Neuronal stem cell (in vitro differentiated cells): ENCODE results near the gene IFT43.
A peak's percentile ranks its signal among the peaks of the same experiment; 100 is the strongest.

Experiments used
- DNase-seq: peaks from one replicate; pipeline ENCODE4 v3.0.0-alpha.2; 2013; ENCODE audit warnings: low spot score
- H2AFZ ChIP-seq: one replicate; pipeline ENCODE4 v1.6.1; 2013; ENCODE audit warnings: mild to moderate bottlenecking, low read length, inconsistent platforms
- H2AK5ac ChIP-seq: 2 replicates; pipeline ENCODE4 v1.6.1; 2013; ENCODE audit warnings: low read depth, mild to moderate bottlenecking, inconsistent platforms, low read length, moderate library complexity, mixed read lengths
- H2BK120ac ChIP-seq: 2 replicates; pipeline ENCODE4 v1.6.1; 2013; ENCODE audit warnings: low read depth, mild to moderate bottlenecking, inconsistent platforms, low read length, moderate library complexity, mixed read lengths
- H2BK12ac ChIP-seq: one replicate; pipeline ENCODE4 v1.6.1; 2013; ENCODE audit warnings: low read length, inconsistent platforms
- H2BK15ac ChIP-seq: 2 replicates; pipeline ENCODE4 v1.6.1; 2013; ENCODE audit warnings: mild to moderate bottlenecking, low read length, inconsistent platforms, mixed read lengths
- H2BK5ac ChIP-seq: one replicate; pipeline ENCODE4 v1.6.1; 2013; ENCODE audit warnings: inconsistent platforms, mild to moderate bottlenecking, low read length, moderate library complexity
- H3K14ac ChIP-seq: one replicate; pipeline ENCODE4 v1.6.1; 2013; ENCODE audit warnings: low read length, inconsistent platforms
- H3K18ac ChIP-seq: 2 replicates; pipeline ENCODE4 v1.6.1; 2013; ENCODE audit warnings: low read length, inconsistent platforms
- H3K23ac ChIP-seq: 2 replicates; pipeline ENCODE4 v1.6.1; 2013; ENCODE audit warnings: low read depth, mild to moderate bottlenecking, mixed read lengths, low read length, inconsistent platforms; ENCODE audit not compliant: poor library complexity
- H3K27ac ChIP-seq: replicated peaks from 3 replicates; pipeline ENCODE4 v1.5.1; 2013; ENCODE audit warnings: low read length, inconsistent platforms
- H3K27me3 ChIP-seq, 3 experiments: 2 replicates each; pipeline ENCODE4 v1.6.1; 2013; ENCODE audit warnings: low read length in 3 of 3, mild to moderate bottlenecking in 2 of 3, inconsistent platforms in 1 of 3, low read depth in 1 of 3, mixed read lengths in 1 of 3, moderate library complexity in 1 of 3; ENCODE audit not compliant: control insufficient read depth in 3 of 3, insufficient read depth in 3 of 3
- H3K36me3 ChIP-seq, 2 donors: replicated peaks in 1 of 2; 2 replicates each; pipeline ENCODE4 v1.6.1; 2013; ENCODE audit warnings: low read length in 2 of 2; ENCODE audit not compliant: control insufficient read depth in 2 of 2, insufficient read depth in 2 of 2
- H3K4ac ChIP-seq: 2 replicates; pipeline ENCODE4 v1.6.1; 2013; ENCODE audit warnings: inconsistent platforms, mild to moderate bottlenecking, low read length, moderate library complexity
- H3K4me1 ChIP-seq, 2 donors: 1 replicate in 1 of 2; 2 replicates in 1 of 2; pipeline ENCODE4 v1.6.1; 2013; ENCODE audit warnings: low read length in 2 of 2, low read depth in 1 of 2; ENCODE audit not compliant: control insufficient read depth in 2 of 2, insufficient read depth in 1 of 2
- H3K4me2 ChIP-seq: one replicate; pipeline ENCODE4 v1.6.1; 2013; ENCODE audit warnings: mild to moderate bottlenecking, low read length, inconsistent platforms; ENCODE audit not compliant: insufficient read depth, poor library complexity, severe bottlenecking
- H3K4me3 ChIP-seq, 2 donors: 2 replicates each; pipeline ENCODE4 v1.5.1; 2013; ENCODE audit warnings: low read length in 2 of 2, mild to moderate bottlenecking in 2 of 2, inconsistent platforms in 1 of 2, moderate library complexity in 1 of 2
- H3K79me1 ChIP-seq: one replicate; pipeline ENCODE4 v1.6.1; 2013; ENCODE audit warnings: low read depth, mild to moderate bottlenecking, inconsistent platforms, low read length, moderate library complexity
- H3K9ac ChIP-seq: one replicate; pipeline ENCODE4 v1.6.1; 2013; ENCODE audit warnings: mild to moderate bottlenecking, low read depth, low read length, inconsistent platforms; ENCODE audit not compliant: poor library complexity
- H3K9me3 ChIP-seq, 2 donors: replicated peaks in 1 of 2; 2 replicates each; pipeline versions ENCODE3 to v1.6.1; 2013; ENCODE audit warnings: low read length in 2 of 2, mild to moderate bottlenecking in 2 of 2, inconsistent platforms in 1 of 2, low read depth in 1 of 2, mixed read lengths in 1 of 2, moderate library complexity in 1 of 2; ENCODE audit not compliant: control insufficient read depth in 2 of 2, insufficient read depth in 1 of 2
- H4K8ac ChIP-seq: one replicate; pipeline ENCODE4 v1.6.1; 2013; ENCODE audit warnings: low read depth, mild to moderate bottlenecking, inconsistent platforms, low read length, moderate library complexity
- H4K91ac ChIP-seq: one replicate; pipeline ENCODE4 v1.6.1; 2013; ENCODE audit warnings: low read length, low read depth, mild to moderate bottlenecking, inconsistent platforms; ENCODE audit not compliant: poor library complexity
- WGBS, 2 donors: extraction: QIAGEN DNeasy Blood & Tissue Kit; methylation state at CpG; one replicate each; pipeline ENCODE4 v1.1.7; 2013; ENCODE audit warnings: missing lambda C conversion rate in 2 of 2, mixed read lengths in 1 of 2; ENCODE audit not compliant: insufficient read length in 2 of 2, insufficient replicate concordance in 1 of 2; ENCODE audit errors: extremely low coverage in 2 of 2; 5-methylcytosine and 5-hydroxymethylcytosine counted together

IFT43 gene

GRCh38 chr14:75969891-75970290 lies 15.7 kb upstream of the IFT43 start:
- Histone ChIP-seq H2BK15ac (no peak overlapping the region), H2AFZ (no peak overlapping the region), H3K23ac (no peak overlapping the region), H4K91ac (no peak overlapping the region), H3K4me3 (no peak overlapping the region), H3K4ac (no peak overlapping the region), H2BK5ac (no peak overlapping the region), H3K4me2 (no peak overlapping the region), H3K36me3 (peaks cover 0 to 3% of the 10 kb centered on the region in 2 donors), H4K8ac (no peak overlapping the region), H2BK12ac (no peak overlapping the region), H3K27me3 (no peaks in the 10 kb centered on the region), H3K27ac (no peak overlapping the region), H2AK5ac (no peak overlapping the region), H3K9ac (no peak overlapping the region), H3K4me1 (no peaks in the 10 kb centered on the region), H3K18ac (no peak overlapping the region), H3K79me1 (no peaks in the 10 kb centered on the region), H2BK120ac (no peak overlapping the region), H3K9me3 (no peaks in the 10 kb centered on the region), H3K14ac (no peak overlapping the region)
- no CpG with 5 or more reads among the region's 8 CpGs for WGBS, 2 donors
- DNase-seq, result no peak

GRCh38 chr14:75970989-75971388 lies 14.6 kb upstream of the IFT43 start:
- Histone ChIP-seq H3K9me3 (no peaks in the 10 kb centered on the region), H3K9ac (no peak overlapping the region), H3K79me1 (no peaks in the 10 kb centered on the region), H3K36me3 (no peaks in the 10 kb centered on the region), H2BK5ac (no peak overlapping the region), H3K4me1 (no peaks in the 10 kb centered on the region), H3K14ac (no peak overlapping the region), H3K27me3 (no peaks in the 10 kb centered on the region), H4K91ac (no peak overlapping the region), H2BK15ac (no peak overlapping the region), H2BK120ac (no peak overlapping the region), H4K8ac (no peak overlapping the region), H2BK12ac (no peak overlapping the region), H3K4ac (no peak overlapping the region), H3K4me2 (no peak overlapping the region), H2AFZ (no peak overlapping the region), H3K27ac (no peak overlapping the region), H3K18ac (no peak overlapping the region), H3K23ac (peak overlapping the region; percentile 21), H3K4me3 (no peak overlapping the region), H2AK5ac (no peak overlapping the region)
- no CpG with 5 or more reads among the region's 9 CpGs for WGBS, 2 donors
- no peak for DNase-seq

- H2AFZ ChIP-seq, result no peak overlapping the region
- H3K36me3 ChIP-seq, result no peaks in the 10 kb centered on the region
- H3K4ac ChIP-seq, result no peak overlapping the region
- no peak overlapping the region for H4K8ac ChIP-seq
- no CpG with 5 or more reads among the region's 15 CpGs for whole genome bisulfite sequencing, 2 donors
- no peak overlapping the region for H3K18ac ChIP-seq
- H3K4me3 ChIP-seq, result no peak overlapping the region
- no peak overlapping the region for H3K4me2 ChIP-seq
- no peak overlapping the region for H2BK12ac ChIP-seq
- no peaks in the 10 kb centered on the region for H3K27me3 ChIP-seq
- H2AK5ac ChIP-seq, result no peak overlapping the region
- no peaks in the 10 kb centered on the region for H3K4me1 ChIP-seq
- no peak overlapping the region for H4K91ac ChIP-seq
- H2BK15ac ChIP-seq, result no peak overlapping the region
- no peak overlapping the region for H3K9ac ChIP-seq
- no peak overlapping the region for H2BK120ac ChIP-seq
- H3K14ac ChIP-seq, result no peak overlapping the region
- DNase-seq, result no peak
- H3K9me3 ChIP-seq, result no peaks in the 10 kb centered on the region
- no peaks in the 10 kb centered on the region for H3K79me1 ChIP-seq
- H2BK5ac ChIP-seq, result no peak overlapping the region
- H3K23ac ChIP-seq, result peak overlapping the region; percentile 45
- no peak overlapping the region for H3K27ac ChIP-seq
Measured at GRCh38 chr14:75971509-75971908, 14.1 kb upstream of the IFT43 start.

DNA sequence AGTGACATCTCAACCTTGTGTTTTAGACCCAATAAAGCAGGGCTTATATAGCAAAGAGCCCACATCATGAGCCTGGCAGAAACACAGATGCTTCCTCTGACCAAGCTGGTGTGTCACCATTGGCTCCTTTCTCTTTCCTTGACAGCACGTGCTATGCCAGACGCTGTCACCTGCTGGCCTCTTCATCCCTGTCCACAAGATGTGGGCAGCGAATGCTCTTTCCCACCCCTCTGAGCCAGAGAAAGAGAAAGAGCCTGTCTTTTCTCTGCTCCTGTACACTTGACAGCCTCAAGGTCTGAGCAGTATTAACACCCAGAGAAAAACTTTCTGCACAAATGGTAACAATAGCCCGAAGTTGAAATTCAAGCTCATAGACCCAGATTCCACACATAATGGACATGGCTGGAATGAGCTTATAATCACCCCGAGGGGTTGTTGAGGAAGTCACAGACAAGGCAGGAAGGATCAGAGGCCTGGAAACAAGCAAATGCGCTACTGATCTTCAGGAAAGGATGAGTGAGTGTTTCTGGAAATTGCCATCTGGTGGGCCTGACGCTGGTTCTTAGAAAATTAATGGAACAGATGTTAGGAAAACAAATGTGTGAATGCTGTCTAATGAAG lies 12.7 kb upstream of the IFT43 start:
- no peak overlapping the region for H3K4ac ChIP-seq
- H2AK5ac ChIP-seq, result no peak overlapping the region
- no peak overlapping the region for H4K91ac ChIP-seq
- H3K27ac ChIP-seq, result no peak overlapping the region
- no CpG with 5 or more reads among the region's 7 CpGs for WGBS, 2 donors
- H3K4me3 ChIP-seq, result no peak overlapping the region
- H3K79me1 ChIP-seq, result no peaks in the 10 kb centered on the region
- no peak overlapping the region for H2AFZ ChIP-seq
- H4K8ac ChIP-seq, result no peak overlapping the region
- H3K14ac ChIP-seq, result no peak overlapping the region
- H3K27me3 ChIP-seq, result no peaks in the 10 kb centered on the region
- H3K9me3 ChIP-seq, result no peaks in the 10 kb centered on the region
- H2BK15ac ChIP-seq, result no peak overlapping the region
- no peaks in the 10 kb centered on the region for H3K4me1 ChIP-seq
- no peak overlapping the region for H3K18ac ChIP-seq
- H3K9ac ChIP-seq, result no peak overlapping the region
- no peak overlapping the region for H2BK5ac ChIP-seq
- DNase-seq, result no peak
- H3K36me3 ChIP-seq, result no peaks in the 10 kb centered on the region
- no peak overlapping the region for H2BK120ac ChIP-seq
- no peak overlapping the region for H3K4me2 ChIP-seq
- no peak overlapping the region for H2BK12ac ChIP-seq
- H3K23ac ChIP-seq, result no peak overlapping the region
